Effector memory CD4-positive, alpha-beta T cell (primary cell): ENCODE results near the gene GPR137C.

Source experiments
- DNase-seq, 3 donors: peaks; one replicate each; pipeline ENCODE4 v3.0.0-alpha.2; 2020
- H3K27ac ChIP-seq: 2 replicates; pipeline ENCODE4 v1.7.0; 2013; ENCODE audit warnings: mild to moderate bottlenecking, low read length, moderate library complexity; ENCODE audit not compliant: insufficient read depth, poor library complexity, severe bottlenecking
- H3K27me3 ChIP-seq: replicated peaks from 2 replicates; pipeline ENCODE4 v1.7.0; 2013; ENCODE audit warnings: mild to moderate bottlenecking, low read length; ENCODE audit not compliant: insufficient read depth, control insufficient read depth, poor library complexity, severe bottlenecking
- H3K36me3 ChIP-seq: 2 replicates; pipeline ENCODE4 v1.7.0; 2013; ENCODE audit warnings: mild to moderate bottlenecking, low read length, moderate library complexity; ENCODE audit not compliant: control insufficient read depth, insufficient read depth
- H3K4me1 ChIP-seq: 2 replicates; pipeline ENCODE4 v1.7.0; 2013; ENCODE audit warnings: low read length, mild to moderate bottlenecking; ENCODE audit not compliant: control insufficient read depth, insufficient read depth, poor library complexity, severe bottlenecking
- H3K4me3 ChIP-seq: 2 replicates; pipeline ENCODE4 v1.7.0; 2013; ENCODE audit warnings: low read length, low read depth, mild to moderate bottlenecking; ENCODE audit not compliant: insufficient read depth, poor library complexity, severe bottlenecking
- H3K9me3 ChIP-seq: 2 replicates; pipeline ENCODE4 v1.7.0; 2013; ENCODE audit warnings: mild to moderate bottlenecking, low read length, moderate library complexity; ENCODE audit not compliant: control insufficient read depth

GPR137C gene

DNA sequence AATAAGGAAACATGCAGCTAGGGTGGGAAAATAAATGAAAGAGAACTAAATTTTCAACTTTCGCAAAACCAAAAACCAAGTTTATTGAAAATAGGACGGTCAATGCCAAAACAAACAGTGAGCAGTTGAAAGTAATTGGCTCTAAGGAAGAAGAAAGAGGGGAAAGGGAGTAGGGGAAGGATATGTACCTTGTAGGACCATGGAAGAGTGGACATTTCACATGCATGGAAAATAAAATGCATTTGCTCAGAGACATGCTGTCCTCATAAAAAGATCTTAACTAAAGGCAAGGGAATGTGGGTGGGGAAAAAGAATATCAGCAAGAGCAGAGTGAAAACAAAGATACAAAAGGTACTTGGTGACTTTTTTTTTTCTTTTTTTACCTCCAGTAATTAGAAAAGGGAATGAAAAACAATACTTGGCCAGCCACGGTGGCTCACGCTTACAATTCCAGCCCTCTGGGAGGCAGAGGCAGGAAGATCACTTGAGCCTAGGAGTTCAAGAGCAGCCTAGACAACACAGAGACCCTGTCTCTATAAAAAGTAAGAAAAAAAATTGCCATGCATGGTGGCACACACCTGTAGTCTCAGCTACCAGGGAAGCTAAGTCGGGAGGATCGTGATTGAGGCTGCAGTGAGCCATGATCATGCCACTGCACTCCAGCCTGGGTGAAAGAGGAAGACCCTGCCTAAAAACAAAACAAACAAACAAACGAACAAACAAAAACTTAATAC is 6.9 kb upstream of the GPR137C start:
- H3K36me3 ChIP-seq = no peaks in the 10 kb centered on the region
- no peak for DNase-seq
- no peaks in the 10 kb centered on the region for H3K9me3 ChIP-seq
- H3K27ac ChIP-seq = no peak overlapping the region
- H3K4me3 ChIP-seq = no peak overlapping the region
- no peaks in the 10 kb centered on the region for H3K27me3 ChIP-seq
- H3K4me1 ChIP-seq = peaks cover under 1% of the 10 kb centered on the region

DNA sequence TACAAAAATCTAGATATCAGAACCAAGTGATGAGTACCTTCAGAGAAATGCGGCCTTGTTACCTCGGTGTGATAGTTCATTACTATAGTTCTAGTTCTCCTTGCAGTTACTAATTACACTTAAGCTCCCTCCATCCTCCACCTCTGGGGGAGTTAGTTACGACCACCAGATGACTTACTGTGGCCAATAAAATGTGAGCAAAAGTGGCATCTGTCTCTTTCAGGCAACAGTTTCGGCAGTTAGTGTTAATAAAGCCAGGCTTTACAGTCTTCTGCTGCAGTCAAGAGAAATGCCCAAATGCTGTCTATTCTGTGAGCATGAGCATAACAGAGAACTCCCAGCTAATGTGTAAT is 6.3 kb upstream of the GPR137C start:
- H3K4me3 ChIP-seq = no peak overlapping the region
- no peaks in the 10 kb centered on the region for H3K9me3 ChIP-seq
- peaks cover 6% of the 10 kb centered on the region for H3K4me1 ChIP-seq
- no peaks in the 10 kb centered on the region for H3K36me3 ChIP-seq
- H3K27ac ChIP-seq = no peak overlapping the region
- no peak for DNase-seq
- no peaks in the 10 kb centered on the region for H3K27me3 ChIP-seq

DNA sequence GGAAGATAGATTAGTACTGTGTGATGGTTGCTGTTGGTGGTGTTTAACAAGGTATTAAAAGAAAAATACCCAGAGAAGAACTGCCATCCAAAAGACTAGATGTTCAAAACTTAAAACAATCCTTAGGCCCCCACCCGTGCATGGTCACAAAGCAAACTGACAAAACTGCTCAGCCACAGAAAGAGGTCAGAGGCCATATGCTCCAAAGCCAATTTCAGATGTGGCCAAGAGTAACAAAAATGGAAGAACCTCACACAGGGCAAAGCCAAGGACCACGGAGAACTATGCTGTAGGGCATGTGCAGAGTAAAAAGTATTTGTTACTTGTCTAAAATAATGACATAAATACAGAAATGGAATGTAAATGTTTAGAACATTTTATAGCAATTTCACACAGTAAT is 5.6 kb upstream of the GPR137C start:
- Histone ChIP-seq H3K4me1 (peaks cover 8% of the 10 kb centered on the region), H3K4me3 (no peak overlapping the region), H3K27me3 (no peaks in the 10 kb centered on the region), H3K27ac (no peak overlapping the region), H3K36me3 (no peaks in the 10 kb centered on the region), H3K9me3 (no peaks in the 10 kb centered on the region)
- DNase-seq = no peak

DNA sequence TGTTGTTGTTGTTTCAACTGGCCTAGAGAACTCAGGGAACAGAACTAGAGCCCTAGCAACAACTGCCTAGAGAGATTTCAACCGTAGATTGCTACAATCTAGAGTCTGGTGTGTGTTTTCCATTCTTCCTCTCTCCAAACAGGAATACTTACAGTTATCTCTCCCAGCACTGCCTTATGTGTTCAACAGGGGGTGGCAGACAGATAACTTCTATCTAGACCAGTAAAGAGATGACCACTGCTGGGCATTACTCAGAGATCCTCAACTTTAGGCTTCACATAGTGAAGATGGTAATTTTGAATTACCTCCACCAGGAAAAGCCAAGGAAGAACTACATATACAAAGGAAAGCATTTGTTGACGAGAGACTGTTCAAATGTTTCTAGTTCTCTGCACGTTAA is 5.1 kb upstream of the GPR137C start:
- H3K4me3 ChIP-seq = no peak overlapping the region
- no peak overlapping the region for H3K27ac ChIP-seq
- H3K9me3 ChIP-seq = no peaks in the 10 kb centered on the region
- no peaks in the 10 kb centered on the region for H3K36me3 ChIP-seq
- H3K27me3 ChIP-seq = no peaks in the 10 kb centered on the region
- no peak for DNase-seq
- peaks cover 8% of the 10 kb centered on the region for H3K4me1 ChIP-seq

DNA sequence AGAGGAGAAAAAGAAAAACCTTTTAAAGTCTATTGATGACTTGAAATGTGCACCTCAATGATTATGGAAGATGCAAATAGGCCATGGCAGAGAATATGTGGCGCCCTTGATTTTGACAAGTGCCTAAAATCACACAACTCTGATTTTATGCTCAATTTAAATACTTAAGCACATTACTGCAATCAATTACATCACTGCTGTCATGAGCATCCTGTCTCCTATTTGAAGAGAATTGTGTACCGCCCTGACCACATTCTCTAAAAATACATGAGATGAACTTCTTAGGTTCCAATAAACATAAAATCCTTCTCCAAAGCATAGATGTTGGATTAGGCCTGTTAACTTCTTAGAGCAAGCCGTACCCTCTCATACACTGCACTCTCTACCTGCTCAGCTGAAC is 2.0 kb upstream of the GPR137C start:
- DNase-seq = no peak
- Histone ChIP-seq H3K27me3 (no peaks in the 10 kb centered on the region), H3K36me3 (no peaks in the 10 kb centered on the region), H3K4me1 (peaks cover 8% of the 10 kb centered on the region), H3K27ac (no peak overlapping the region), H3K9me3 (no peaks in the 10 kb centered on the region), H3K4me3 (no peak overlapping the region)

DNA sequence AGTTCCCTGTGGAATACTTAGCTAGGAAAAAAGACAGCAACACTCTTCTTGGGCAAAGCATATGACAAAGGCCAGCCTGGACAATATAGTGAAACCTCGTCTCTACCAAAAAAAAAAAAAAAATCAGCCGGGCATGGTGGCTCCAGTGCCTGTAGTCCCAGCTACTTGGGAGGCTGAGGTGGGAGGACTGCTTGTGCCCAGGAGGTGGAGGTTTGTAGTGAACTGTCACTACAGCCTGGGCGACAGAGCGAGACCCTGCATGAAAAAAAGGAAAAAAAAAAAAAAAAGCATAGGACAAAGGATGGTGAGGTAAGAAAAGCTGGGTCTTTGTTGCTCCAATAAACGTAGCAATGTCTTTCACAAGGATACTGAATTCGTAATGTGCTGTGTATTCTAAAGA is 1.4 kb upstream of the GPR137C start:
- Histone ChIP-seq H3K36me3 (no peaks in the 10 kb centered on the region), H3K27me3 (no peaks in the 10 kb centered on the region), H3K9me3 (no peaks in the 10 kb centered on the region), H3K4me1 (peaks cover 8% of the 10 kb centered on the region), H3K4me3 (peak overlapping the region; percentile 70), H3K27ac (no peak overlapping the region)
- no peak for DNase-seq

DNA sequence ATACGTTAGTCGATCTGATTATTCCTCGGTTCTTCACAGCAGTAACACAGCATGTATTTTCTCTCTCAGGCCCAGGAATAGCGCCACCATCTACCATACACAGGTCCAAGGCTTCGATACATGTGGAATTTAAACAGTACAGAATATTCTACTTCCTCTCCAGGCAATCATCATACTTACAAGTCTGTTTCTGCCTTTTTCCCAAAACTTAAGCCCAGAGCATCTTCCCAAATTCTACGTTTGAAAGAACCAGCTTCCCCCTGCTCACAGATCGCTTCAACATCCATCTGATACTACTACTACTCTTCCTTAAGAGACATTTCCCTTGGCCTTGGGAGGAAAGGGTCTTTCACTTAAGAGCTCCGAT is 957 bp upstream of the GPR137C start:
- Histone ChIP-seq H3K36me3 (no peaks in the 10 kb centered on the region), H3K9me3 (no peaks in the 10 kb centered on the region), H3K4me3 (peak overlapping the region; percentile 70), H3K27me3 (no peaks in the 10 kb centered on the region), H3K4me1 (peaks cover 8% of the 10 kb centered on the region), H3K27ac (peak overlapping the region; percentile 80)
- DNase-seq = peak in 1 of 3 donors; percentile 2

DNA sequence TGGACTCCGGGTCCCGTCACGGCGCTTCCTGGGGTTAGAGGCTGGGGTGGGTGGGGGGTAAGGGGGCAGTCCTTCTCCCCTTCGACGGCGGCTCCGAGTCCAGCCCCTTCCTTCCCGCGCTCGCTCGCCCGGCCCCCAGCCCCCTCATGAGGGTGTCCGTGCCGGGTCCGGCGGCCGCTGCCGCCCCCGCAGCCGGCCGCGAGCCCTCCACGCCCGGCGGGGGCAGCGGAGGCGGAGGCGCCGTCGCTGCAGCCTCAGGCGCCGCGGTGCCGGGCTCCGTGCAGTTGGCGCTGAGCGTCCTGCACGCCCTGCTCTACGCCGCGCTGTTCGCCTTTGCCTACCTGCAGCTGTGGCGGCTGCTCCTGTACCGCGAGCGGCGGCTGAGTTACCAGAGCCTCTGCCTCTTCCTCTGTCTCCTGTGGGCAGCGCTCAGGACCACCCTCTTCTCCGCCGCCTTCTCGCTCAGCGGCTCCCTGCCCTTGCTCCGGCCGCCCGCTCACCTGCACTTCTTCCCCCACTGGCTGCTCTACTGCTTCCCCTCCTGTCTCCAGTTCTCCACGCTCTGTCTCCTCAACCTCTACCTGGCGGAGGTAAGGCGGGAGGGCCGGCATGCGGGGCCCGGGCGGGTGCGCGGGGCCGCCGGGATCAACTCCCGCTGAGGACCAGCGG is 500 bp downstream of the GPR137C start:
- no peaks in the 10 kb centered on the region for H3K9me3 ChIP-seq
- peak overlapping the region; percentile 56 for H3K27ac ChIP-seq
- no peaks in the 10 kb centered on the region for H3K27me3 ChIP-seq
- H3K4me3 ChIP-seq = peak overlapping the region; percentile 78
- no peaks in the 10 kb centered on the region for H3K36me3 ChIP-seq
- peaks cover 8% of the 10 kb centered on the region for H3K4me1 ChIP-seq
- DNase-seq = no peak

DNA sequence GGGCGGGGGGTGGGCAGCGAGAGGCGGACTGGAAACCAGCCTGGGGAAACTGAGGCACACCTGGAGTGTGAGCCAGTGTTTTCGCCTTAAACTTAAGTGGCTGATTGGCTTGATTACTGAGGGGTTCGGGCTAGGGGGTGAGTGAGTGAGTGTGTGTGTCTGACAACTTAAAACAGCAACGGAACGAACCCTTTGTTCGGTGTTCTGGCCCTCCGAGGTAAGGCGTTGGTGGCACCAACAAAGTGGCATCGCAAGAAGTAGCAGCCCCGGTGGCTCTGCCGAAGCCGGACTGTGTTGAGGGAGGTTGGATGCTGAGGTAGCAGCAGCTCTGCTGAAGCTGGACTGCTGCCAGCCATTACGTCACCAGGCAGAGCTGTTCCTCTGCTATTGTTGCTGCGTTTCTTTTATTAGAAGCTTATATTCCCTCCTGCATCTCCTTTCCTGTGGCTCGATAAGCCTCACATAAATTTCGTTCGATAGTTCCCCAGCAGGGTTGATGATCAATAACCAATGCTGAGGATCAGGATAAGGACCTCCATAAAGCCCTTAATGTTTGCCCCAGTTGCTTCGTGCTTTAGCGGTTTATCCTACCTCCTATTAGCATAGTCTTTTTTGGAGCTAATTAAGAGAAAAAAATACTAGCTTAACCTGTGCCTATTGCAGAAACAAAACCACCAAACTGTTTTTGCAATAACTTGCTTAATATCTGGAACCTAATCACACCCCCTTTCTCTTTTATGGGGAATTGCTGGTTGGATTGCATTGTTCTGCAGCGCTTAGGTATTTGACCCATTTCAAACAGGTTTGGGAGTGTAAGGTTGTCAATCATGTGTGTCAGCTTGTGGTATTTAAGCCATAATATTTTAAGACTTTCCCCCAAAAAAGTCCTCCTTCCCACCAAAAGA is 1.3 kb downstream of the GPR137C start:
- DNase-seq = peak; percentile 70 to 80 (median 71)
- no peaks in the 10 kb centered on the region for H3K27me3 ChIP-seq
- no peaks in the 10 kb centered on the region for H3K9me3 ChIP-seq
- peak overlapping the region; percentile 78 for H3K4me3 ChIP-seq
- H3K36me3 ChIP-seq = no peaks in the 10 kb centered on the region
- H3K27ac ChIP-seq = peak overlapping the region; percentile 56
- H3K4me1 ChIP-seq = peaks cover 8% of the 10 kb centered on the region

DNA sequence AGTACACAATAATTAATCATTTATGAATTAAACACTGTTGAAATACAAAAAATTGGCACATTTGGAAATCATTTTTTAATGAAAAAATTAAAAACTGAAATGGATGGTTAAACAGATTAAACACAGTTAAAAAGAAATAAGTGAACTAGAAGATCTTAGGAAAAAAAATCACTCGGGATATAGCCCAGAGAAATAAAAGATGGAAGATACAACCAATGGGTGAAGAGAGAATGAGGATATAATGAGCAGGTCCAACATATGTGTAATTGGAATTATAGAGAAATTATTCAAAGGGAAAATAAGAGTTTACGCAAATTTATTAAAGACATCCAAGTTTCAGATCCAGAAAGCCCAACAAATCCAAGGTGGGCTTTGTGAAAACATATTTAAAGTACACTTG is 6.1 kb downstream of the GPR137C start:
- H3K36me3 ChIP-seq = no peaks in the 10 kb centered on the region
- H3K27ac ChIP-seq = no peak overlapping the region
- no peaks in the 10 kb centered on the region for H3K9me3 ChIP-seq
- no peaks in the 10 kb centered on the region for H3K4me1 ChIP-seq
- no peaks in the 10 kb centered on the region for H3K27me3 ChIP-seq
- H3K4me3 ChIP-seq = no peak overlapping the region
- DNase-seq = no peak
